ENCODE measurements around the gene BRICD5. TPM values are rescaled to one million over a fixed set of nuclear protein-coding genes. Genes with fewer than 3 reads are reported as not detected.

BRICD5 gene
- total and polyA plus RNA-seq, 2 of the 13 experiments (the other 11 are each of a cell fraction or from before 2014, with no cell fraction given): 1.6 to 5.8 TPM

DNA sequence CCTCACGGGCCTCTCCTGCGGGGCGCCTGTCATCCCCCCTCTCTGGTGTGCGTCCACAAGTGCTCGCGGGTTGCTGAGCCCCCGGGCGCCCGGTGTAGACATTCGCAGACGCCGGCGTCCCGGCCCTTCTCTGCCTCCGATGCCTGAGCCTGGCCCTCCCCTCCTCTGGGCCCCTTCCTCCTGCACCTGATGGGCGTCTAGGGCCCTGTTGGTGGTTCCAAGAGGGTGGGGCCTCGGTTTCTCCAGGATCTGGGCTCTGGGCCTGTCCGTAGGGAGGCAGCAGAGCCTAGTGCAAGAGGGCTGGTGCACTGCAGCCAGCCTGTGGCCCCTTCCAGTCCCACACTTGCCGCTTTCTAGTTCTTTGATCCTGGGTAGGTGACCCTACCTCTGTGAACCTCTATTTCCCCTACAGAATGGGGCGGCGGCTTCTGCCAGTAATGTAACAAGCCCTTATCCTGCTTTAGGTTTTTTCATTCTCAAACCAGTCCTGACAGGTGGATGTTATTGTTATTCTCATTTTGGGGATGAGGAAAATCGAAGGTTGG is 13.4 kb upstream of the BRICD5 start (continued):
- TF ChIP-seq, protein P1, sequence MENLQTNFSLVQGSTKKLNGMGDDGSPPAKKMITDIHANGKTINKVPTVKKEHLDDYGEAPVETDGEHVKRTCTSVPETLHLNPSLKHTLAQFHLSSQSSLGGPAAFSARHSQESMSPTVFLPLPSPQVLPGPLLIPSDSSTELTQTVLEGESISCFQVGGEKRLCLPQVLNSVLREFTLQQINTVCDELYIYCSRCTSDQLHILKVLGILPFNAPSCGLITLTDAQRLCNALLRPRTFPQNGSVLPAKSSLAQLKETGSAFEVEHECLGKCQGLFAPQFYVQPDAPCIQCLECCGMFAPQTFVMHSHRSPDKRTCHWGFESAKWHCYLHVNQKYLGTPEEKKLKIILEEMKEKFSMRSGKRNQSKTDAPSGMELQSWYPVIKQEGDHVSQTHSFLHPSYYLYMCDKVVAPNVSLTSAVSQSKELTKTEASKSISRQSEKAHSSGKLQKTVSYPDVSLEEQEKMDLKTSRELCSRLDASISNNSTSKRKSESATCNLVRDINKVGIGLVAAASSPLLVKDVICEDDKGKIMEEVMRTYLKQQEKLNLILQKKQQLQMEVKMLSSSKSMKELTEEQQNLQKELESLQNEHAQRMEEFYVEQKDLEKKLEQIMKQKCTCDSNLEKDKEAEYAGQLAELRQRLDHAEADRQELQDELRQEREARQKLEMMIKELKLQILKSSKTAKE (CRISPR knock-in tag; IDR thresholded peaks at IDR 0.05; ENCODE audit: borderline replicate concordance): no peak
- TF ChIP-seq ZMYM2 (CRISPR knock-in tag; IDR thresholded peaks at IDR 0.05) (0 out of 2 replicates have a peak, but pooled peaks have one; percentile 14), AGO2 (optimal IDR thresholded peaks at IDR 0.05; ENCODE audit: low read depth, low read length) (peak; percentile 70), ZSCAN20 (CRISPR knock-in tag; IDR thresholded peaks at IDR 0.05; ENCODE audit: borderline replicate concordance) (0 out of 2 replicates have a peak, but pooled peaks have one; percentile 81), ZNF224 (CRISPR knock-in tag; IDR thresholded peaks at IDR 0.05) (0 out of 2 replicates have a peak, but pooled peaks have one; percentile 8), ZNF563 (CRISPR knock-in tag; IDR thresholded peaks at IDR 0.05) (peak; percentile 1; the same call in 1 of the 2 replicates), ZNF777 (CRISPR knock-in tag; IDR thresholded peaks at IDR 0.05) (peak; percentile 68; the same call in 1 of the 2 replicates), PAX8 (CRISPR knock-in tag; IDR thresholded peaks at IDR 0.05; ENCODE audit: borderline replicate concordance) (no peak), BRD4 (CRISPR knock-in tag; IDR thresholded peaks at IDR 0.05) (peak; percentile 9), ZNF616 (CRISPR knock-in tag; IDR thresholded peaks at IDR 0.05; ENCODE audit: low read depth) (no peak)
- TF ChIP-seq, protein P2, sequence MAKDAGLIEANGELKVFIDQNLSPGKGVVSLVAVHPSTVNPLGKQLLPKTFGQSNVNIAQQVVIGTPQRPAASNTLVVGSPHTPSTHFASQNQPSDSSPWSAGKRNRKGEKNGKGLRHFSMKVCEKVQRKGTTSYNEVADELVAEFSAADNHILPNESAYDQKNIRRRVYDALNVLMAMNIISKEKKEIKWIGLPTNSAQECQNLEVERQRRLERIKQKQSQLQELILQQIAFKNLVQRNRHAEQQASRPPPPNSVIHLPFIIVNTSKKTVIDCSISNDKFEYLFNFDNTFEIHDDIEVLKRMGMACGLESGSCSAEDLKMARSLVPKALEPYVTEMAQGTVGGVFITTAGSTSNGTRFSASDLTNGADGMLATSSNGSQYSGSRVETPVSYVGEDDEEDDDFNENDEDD (CRISPR knock-in tag; IDR thresholded peaks at IDR 0.05; ENCODE audit: borderline replicate concordance): peak; percentile 33; the same call in 1 of the 2 replicates
- TF ChIP-seq, protein P3, sequence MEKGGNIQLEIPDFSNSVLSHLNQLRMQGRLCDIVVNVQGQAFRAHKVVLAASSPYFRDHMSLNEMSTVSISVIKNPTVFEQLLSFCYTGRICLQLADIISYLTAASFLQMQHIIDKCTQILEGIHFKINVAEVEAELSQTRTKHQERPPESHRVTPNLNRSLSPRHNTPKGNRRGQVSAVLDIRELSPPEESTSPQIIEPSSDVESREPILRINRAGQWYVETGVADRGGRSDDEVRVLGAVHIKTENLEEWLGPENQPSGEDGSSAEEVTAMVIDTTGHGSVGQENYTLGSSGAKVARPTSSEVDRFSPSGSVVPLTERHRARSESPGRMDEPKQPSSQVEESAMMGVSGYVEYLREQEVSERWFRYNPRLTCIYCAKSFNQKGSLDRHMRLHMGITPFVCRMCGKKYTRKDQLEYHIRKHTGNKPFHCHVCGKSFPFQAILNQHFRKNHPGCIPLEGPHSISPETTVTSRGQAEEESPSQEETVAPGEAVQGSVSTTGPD (CRISPR knock-in tag; IDR thresholded peaks at IDR 0.05): no peak
- TF ChIP-seq, protein P4, sequence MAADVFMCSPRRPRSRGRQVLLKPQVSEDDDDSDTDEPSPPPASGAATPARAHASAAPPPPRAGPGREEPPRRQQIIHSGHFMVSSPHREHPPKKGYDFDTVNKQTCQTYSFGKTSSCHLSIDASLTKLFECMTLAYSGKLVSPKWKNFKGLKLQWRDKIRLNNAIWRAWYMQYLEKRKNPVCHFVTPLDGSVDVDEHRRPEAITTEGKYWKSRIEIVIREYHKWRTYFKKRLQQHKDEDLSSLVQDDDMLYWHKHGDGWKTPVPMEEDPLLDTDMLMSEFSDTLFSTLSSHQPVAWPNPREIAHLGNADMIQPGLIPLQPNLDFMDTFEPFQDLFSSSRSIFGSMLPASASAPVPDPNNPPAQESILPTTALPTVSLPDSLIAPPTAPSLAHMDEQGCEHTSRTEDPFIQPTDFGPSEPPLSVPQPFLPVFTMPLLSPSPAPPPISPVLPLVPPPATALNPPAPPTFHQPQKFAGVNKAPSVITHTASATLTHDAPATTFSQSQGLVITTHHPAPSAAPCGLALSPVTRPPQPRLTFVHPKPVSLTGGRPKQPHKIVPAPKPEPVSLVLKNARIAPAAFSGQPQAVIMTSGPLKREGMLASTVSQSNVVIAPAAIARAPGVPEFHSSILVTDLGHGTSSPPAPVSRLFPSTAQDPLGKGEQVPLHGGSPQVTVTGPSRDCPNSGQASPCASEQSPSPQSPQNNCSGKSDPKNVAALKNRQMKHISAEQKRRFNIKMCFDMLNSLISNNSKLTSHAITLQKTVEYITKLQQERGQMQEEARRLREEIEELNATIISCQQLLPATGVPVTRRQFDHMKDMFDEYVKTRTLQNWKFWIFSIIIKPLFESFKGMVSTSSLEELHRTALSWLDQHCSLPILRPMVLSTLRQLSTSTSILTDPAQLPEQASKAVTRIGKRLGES (CRISPR knock-in tag; IDR thresholded peaks at IDR 0.05; ENCODE audit: borderline replicate concordance): 0 out of 2 replicates have a peak, but pooled peaks have one; percentile 7
- TF ChIP-seq, protein P5, sequence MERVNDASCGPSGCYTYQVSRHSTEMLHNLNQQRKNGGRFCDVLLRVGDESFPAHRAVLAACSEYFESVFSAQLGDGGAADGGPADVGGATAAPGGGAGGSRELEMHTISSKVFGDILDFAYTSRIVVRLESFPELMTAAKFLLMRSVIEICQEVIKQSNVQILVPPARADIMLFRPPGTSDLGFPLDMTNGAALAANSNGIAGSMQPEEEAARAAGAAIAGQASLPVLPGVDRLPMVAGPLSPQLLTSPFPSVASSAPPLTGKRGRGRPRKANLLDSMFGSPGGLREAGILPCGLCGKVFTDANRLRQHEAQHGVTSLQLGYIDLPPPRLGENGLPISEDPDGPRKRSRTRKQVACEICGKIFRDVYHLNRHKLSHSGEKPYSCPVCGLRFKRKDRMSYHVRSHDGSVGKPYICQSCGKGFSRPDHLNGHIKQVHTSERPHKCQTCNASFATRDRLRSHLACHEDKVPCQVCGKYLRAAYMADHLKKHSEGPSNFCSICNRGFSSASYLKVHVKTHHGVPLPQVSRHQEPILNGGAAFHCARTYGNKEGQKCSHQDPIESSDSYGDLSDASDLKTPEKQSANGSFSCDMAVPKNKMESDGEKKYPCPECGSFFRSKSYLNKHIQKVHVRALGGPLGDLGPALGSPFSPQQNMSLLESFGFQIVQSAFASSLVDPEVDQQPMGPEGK (CRISPR knock-in tag; IDR thresholded peaks at IDR 0.05): peak; percentile 59
- TF ChIP-seq, protein P6, sequence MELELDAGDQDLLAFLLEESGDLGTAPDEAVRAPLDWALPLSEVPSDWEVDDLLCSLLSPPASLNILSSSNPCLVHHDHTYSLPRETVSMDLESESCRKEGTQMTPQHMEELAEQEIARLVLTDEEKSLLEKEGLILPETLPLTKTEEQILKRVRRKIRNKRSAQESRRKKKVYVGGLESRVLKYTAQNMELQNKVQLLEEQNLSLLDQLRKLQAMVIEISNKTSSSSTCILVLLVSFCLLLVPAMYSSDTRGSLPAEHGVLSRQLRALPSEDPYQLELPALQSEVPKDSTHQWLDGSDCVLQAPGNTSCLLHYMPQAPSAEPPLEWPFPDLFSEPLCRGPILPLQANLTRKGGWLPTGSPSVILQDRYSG (CRISPR knock-in tag; IDR thresholded peaks at IDR 0.05): 0 out of 2 replicates have a peak, but pooled peaks have one; percentile 26
- TF ChIP-seq, protein P7, sequence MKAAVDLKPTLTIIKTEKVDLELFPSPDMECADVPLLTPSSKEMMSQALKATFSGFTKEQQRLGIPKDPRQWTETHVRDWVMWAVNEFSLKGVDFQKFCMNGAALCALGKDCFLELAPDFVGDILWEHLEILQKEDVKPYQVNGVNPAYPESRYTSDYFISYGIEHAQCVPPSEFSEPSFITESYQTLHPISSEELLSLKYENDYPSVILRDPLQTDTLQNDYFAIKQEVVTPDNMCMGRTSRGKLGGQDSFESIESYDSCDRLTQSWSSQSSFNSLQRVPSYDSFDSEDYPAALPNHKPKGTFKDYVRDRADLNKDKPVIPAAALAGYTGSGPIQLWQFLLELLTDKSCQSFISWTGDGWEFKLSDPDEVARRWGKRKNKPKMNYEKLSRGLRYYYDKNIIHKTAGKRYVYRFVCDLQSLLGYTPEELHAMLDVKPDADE (CRISPR knock-in tag; IDR thresholded peaks at IDR 0.05): no peak
